NCI-H446 treated with DMSO at 0.1 percent for 48 hours (cell line): ENCODE measurements around the gene ARF3.

ENCODE experiments used
- DNase-seq: peaks from one replicate; lab custom pipeline; 2025; lab: John Stamatoyannopoulos, UW

ARF3 gene

GRCh38 chr12:48981757-48982157 lies 24.5 kb upstream of the ARF3 start:
- no peak for DNase-seq

GRCh38 chr12:48980953-48981756 lies 23.9 kb upstream of the ARF3 start:
- DNase-seq, result no peak

- DNase-seq, result no peak
Measured at GRCh38 chr12:48980389-48980952, 23.2 kb upstream of the ARF3 start.

GRCh38 chr12:48979602-48980388 lies 22.5 kb upstream of the ARF3 start:
- no peak for DNase-seq

- DNase-seq, result no peak
Measured at GRCh38 chr12:48978741-48979601, 21.7 kb upstream of the ARF3 start.

- DNase-seq, result no peak
Measured at GRCh38 chr12:48978291-48978740, 21.0 kb upstream of the ARF3 start, which contains the start of gene WNT1. WNT1 (plus strand) TSS chr12:48978322; CDS start chr12:48978651, 329 bp downstream.

- DNase-seq, result no peak
Measured at GRCh38 chr12:48977290-48978281, 20.3 kb upstream of the ARF3 start.

- no peak for DNase-seq
Measured at GRCh38 chr12:48973941-48974673, 16.8 kb upstream of the ARF3 start.

GRCh38 chr12:48973531-48973930 lies 16.2 kb upstream of the ARF3 start:
- DNase-seq, result no peak

- DNase-seq, result no peak
Measured at GRCh38 chr12:48972952-48973483, 15.7 kb upstream of the ARF3 start.

GRCh38 chr12:48972213-48972951 lies 15.1 kb upstream of the ARF3 start:
- no peak for DNase-seq

GRCh38 chr12:48970702-48971334 lies 13.5 kb upstream of the ARF3 start:
- no peak for DNase-seq

GRCh38 chr12:48969833-48970701 lies 12.8 kb upstream of the ARF3 start:
- no peak for DNase-seq

- no peak for DNase-seq
Measured at GRCh38 chr12:48969160-48969771, 12.0 kb upstream of the ARF3 start.

- no peak for DNase-seq
Measured at GRCh38 chr12:48968467-48968866, 11.2 kb upstream of the ARF3 start.

- no peak for DNase-seq
Measured at GRCh38 chr12:48967991-48968390, 10.7 kb upstream of the ARF3 start.
